HPDE6-E6E7 (cell line): ENCODE results near the gene CFAP161.
"Not testable (repeated sequence)": the region's sequence is repeated elsewhere in the genome, so short reads cannot be mapped to it uniquely, and the experiment has no call there.

Experiments used
- DNase-seq: peaks from one replicate; pipeline ENCODE4 v3.0.0; 2011; ENCODE audit warnings: missing footprints; ENCODE audit errors: extremely low spot score

The CFAP161 gene

GRCh38 chr15:81107889-81108288 is 26.2 kb upstream of the CFAP161 start:
- no peak for DNase-seq

- DNase-seq = no peak
Measured at GRCh38 chr15:81108427-81108826, 25.6 kb upstream of the CFAP161 start.

- peak; percentile 79 for DNase-seq
Measured at GRCh38 chr15:81111018-81111417, 23.1 kb upstream of the CFAP161 start.

DNA sequence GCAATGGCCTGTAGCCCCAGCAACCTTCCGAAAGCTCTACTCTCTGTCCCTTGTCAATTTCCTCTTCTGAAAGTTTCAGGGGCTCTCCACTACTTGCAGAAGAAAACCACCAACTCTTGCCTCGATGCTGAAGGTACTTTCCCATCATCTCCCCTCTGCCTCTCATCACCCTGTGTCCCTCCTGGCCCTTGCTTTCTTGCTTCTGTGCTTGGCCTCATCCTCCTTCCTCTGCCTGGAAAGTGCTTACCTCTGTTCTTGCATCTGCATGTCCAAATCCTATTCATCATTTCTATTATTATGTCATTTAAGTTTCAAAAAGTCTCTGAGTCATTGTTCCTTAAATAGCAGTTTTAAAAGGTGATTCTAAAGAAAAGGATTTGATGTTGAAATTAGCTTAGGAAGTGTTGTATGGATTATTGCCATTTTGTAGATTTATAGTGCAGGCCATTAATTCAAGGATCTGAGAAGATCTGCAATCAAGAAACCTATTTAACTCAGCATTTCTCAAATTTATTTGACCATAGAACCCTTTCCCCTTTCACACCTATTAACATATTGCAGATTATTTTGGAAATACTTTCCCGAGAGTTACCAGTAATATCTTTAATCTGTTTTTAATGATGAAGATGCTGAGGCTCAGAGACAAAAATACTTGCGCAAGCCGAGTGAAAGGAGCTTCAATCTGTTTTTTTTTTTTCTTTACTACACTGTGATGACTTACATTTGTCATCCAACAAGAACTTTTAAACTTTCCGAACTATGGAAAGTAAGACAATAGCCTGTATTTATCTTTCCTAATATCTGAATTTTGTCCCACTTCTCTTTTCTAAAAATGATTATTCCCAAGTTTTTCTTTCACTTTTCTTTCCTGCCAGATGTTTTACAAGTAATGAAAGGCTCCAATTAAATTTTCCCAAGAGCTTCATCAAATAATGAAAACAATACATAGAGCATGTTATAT is 22.3 kb upstream of the CFAP161 start:
- peak; percentile 26 for DNase-seq

DNA sequence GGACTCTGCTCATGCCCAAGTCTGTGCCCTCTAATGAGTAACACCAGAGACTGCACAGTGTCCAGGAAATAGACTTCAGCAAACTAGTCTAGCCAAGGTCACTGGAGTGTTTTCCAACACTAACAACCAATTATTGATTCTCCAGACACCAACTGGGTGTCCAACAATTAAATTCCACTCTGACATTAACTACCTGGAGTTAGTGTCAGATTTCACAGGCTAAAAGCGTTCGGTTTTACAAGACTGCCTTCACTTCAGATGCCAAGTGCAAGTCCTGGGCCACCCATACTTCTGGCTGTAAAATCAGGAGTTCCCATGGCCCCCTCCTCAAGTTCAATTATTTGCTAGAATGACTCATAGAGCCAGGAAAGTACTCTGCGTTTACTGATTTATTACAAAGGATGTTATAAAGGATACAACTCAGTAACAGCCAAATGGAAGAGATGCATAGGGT is 20.8 kb upstream of the CFAP161 start:
- DNase-seq = no peak

- no peak for DNase-seq
Measured at GRCh38 chr15:81113861-81114291, 20.2 kb upstream of the CFAP161 start.

DNA sequence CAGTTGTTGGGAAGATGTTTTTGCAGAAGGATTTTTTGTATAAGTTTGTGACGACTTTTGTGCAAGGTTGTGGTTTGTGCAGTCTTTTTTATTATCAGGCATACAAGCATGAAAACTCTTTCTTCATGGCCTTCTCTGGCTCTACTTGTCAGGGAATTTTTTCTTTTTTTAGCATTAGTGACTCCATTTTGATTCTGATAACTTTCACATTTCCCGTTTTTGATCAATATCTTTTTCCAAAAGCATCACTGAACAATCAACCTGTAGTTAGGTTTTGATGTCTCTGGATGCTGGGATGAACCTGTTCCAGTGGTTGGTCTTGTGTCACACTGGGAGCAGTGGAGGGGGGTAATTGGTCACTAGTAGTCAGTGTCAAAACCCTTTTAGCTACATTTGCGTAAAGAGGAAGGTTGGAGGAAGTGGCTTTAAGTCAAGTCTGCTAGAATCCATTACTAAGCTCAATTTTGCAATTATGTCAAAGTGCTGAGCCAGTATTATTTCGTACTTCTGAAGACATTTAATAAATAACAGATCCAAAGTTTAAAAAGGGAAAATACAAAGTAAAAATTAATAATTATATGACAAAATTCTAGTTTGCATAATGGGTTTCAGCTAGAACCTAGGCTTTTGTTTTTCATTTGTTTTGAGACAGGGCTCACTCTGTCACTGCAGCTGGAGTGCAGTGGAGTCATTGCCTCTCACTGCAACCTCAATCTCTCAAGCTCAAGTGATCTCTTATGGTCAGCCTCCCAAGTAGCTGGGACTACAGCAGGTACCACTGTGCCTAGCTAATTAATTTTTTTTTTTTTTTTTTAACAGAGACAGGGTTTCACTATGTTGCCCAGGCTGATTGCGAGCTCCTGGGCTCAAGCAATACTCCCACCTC is 18.8 kb upstream of the CFAP161 start:
- no peak for DNase-seq

DNA sequence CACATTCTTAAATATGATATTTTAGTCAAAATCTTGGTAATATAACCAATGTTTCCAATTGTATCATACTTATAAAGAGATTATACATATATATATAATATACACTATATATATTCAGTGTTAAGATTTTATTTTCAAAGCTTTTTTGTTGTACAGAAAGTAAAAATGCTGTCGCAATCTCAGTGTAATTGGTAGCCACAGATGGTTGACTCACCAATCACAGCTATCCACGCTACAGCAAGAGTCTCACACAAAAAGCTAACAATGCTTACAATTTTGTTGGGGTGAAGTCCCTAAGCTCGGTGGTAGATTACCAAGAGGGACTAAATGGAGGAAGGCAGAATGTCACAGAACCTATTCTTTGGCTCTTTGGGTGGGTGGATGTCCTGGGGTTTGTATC is 16.9 kb upstream of the CFAP161 start:
- no peak for DNase-seq

- no peak for DNase-seq
Measured at GRCh38 chr15:81117581-81117980, 16.5 kb upstream of the CFAP161 start.

GRCh38 chr15:81118361-81118760 is 15.7 kb upstream of the CFAP161 start:
- no peak for DNase-seq

- DNase-seq = no peak
Measured at GRCh38 chr15:81120069-81120468, 14.0 kb upstream of the CFAP161 start.

GRCh38 chr15:81126892-81127291 is 7.2 kb upstream of the CFAP161 start:
- no peak for DNase-seq

GRCh38 chr15:81141478-81141877 is 7.4 kb downstream of the CFAP161 start:
- DNase-seq = not testable (repeated sequence)

DNA sequence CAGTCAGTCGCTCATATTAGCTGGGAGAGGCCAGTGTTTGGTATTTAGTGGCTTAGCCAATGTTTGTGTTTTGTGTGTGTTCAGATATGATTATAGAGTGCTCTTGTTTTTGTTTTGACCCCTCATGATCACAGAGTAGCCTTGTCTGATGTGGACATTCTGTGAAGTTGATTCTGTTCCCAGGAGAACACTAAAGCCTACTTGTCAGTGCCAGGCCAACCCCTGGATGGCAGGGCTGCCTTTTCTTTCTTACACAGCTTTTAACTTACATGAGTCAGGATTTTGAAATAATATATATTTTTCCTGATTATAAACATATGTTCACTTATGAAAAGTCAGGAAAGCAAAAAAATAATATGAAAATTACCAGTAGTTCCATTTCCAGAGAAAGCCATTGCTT is 11.9 kb downstream of the CFAP161 start:
- DNase-seq = no peak

- DNase-seq = no peak
Measured at GRCh38 chr15:81146466-81146865, 12.4 kb downstream of the CFAP161 start.

GRCh38 chr15:81151389-81151788 is 17.3 kb downstream of the CFAP161 start:
- DNase-seq = no peak

DNA sequence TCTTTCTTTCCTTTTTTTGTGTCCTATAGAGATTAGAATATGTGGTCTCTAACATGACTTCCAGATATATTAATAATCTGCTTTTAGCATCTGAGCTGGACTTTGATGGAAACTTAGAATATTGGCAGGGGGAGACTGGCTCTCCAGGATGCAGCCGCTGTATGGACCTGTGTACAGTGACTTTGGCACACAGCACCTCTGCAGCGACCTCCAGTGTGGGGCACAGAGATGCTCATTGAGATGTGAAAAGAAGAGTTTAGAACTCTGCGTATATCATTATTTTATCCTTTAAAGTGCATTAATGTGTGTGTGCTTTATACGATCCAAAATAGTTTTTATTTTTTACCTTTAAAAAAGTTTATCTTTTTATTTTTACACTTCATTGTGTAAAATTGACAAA is 18.3 kb downstream of the CFAP161 start:
- DNase-seq = no peak

- no peak for DNase-seq
Measured at GRCh38 chr15:81152799-81153198, 18.7 kb downstream of the CFAP161 start.

GRCh38 chr15:81155375-81156218 is 21.5 kb downstream of the CFAP161 start:
- no peak for DNase-seq

DNA sequence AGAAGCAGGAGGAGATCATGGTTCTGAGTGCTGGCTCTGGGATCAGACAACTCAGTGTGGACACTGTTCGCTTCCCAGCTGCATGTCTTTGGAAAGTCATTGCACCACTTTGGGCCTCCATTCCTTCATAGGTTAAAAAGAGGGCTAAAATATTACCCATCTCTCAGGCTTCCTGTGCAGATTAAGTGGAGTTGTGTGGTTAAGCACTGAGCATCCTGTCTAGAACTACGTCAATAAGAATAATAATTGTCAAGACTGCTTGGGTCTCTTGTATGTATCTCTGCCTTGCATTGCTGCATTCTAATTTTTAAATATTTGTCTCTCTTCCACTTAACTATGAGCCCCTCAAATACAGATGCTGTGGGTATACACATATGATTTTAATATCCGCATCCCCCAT is 22.3 kb downstream of the CFAP161 start:
- no peak for DNase-seq

DNA sequence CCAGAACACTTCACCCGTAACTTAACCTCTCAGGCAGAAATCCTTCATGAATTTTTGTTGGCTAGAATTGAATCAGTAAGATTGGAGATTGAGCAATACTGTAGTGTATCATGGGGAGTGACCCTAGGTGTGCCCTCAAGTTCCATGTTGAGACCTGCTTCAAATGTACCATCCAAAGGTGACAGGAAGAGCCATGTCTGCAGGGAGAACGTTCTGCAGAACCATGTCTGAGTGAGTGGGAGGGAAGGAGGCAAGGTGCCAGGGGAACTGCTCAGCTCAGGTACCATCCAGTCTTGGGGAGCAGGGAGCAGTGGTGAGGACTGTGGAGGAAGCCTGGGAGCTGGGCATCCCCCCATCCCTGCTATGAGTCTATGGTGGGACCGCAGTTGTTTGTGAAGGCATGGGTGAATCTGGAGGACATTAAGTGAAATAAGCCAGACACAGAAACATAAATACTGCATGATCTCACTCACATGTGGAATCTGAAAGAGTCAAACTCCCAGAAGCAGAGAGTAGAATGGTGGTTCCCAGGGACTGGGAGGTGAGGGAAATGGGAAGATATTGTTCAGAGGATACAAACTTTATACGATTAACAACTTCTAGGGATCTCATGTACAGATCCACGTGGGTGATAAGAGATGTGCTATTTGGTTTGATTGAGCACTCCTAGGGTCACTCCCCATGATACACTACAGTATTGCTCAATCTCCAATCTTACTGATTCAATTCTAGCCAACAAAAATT is 23.3 kb downstream of the CFAP161 start:
- DNase-seq = no peak
